ENCODE measurements around the gene PHACTR1. TPM values are rescaled to one million over a fixed set of nuclear protein-coding genes. Genes with fewer than 3 reads are reported as not detected.

The PHACTR1 gene
- total RNA-seq, 1 experiment from 2014 or later, result 2.6 TPM

DNA sequence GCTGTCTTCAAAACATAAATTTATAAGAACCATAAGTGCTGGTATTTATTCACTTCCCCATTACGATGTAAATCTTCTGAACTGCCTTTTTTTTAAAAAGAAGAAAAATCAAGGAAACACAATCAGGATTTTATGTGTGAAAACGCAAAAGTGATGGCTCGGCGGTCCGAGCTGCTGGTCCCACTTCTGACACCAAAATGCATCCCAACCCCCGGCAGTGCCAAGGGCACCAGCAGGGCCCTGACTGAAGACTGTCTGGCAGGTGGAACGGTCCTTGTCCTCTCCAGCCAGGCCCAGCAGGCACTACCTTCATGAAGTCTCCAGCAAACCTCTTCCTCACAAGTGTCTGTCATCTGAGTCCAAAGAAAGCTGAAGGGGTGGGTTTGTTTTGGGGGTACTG lies 570.5 kb downstream of the PHACTR1 start:
- no peaks in the 10 kb centered on the region for H3K27me3 ChIP-seq (replicated peaks; ENCODE audit: insufficient read depth, low read depth, low read length, poor library complexity)
- intact Hi-C loops (cut with micrococcal nuclease; ENCODE audit: unreplicated experiment), result no loop called here
- no peaks in the 10 kb centered on the region for H3K9me3 ChIP-seq (ENCODE audit: low read depth, low read length, poor library complexity, severe bottlenecking)
- ChIA-PET POLR2A (ENCODE audit: low non-redundant PET) (no interaction called here), CTCF (no interaction called here)
- no TSS peak for BruUV-seq (replicated peaks)
- no peak for TF ChIP-seq EZH2 (IDR thresholded peaks at IDR 0.05; ENCODE audit: borderline replicate concordance, low read depth, low read length, poor library complexity, severe bottlenecking)
- TF ChIP-seq, protein P1, sequence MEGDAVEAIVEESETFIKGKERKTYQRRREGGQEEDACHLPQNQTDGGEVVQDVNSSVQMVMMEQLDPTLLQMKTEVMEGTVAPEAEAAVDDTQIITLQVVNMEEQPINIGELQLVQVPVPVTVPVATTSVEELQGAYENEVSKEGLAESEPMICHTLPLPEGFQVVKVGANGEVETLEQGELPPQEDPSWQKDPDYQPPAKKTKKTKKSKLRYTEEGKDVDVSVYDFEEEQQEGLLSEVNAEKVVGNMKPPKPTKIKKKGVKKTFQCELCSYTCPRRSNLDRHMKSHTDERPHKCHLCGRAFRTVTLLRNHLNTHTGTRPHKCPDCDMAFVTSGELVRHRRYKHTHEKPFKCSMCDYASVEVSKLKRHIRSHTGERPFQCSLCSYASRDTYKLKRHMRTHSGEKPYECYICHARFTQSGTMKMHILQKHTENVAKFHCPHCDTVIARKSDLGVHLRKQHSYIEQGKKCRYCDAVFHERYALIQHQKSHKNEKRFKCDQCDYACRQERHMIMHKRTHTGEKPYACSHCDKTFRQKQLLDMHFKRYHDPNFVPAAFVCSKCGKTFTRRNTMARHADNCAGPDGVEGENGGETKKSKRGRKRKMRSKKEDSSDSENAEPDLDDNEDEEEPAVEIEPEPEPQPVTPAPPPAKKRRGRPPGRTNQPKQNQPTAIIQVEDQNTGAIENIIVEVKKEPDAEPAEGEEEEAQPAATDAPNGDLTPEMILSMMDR (conservative IDR thresholded peaks at IDR 0.05; ENCODE audit: low read depth, low read length), result no peak
- no peaks in the 10 kb centered on the region for H3K4me1 ChIP-seq (ENCODE audit: insufficient read depth, low read length, poor library complexity, severe bottlenecking)
- no peak overlapping the region for H3K4me3 ChIP-seq (ENCODE audit: low read depth, low read length, poor library complexity, severe bottlenecking)
- H3K27ac ChIP-seq (ENCODE audit: low read depth, low read length, poor library complexity, severe bottlenecking), result no peak overlapping the region
- no peak for DNase-seq (ENCODE audit: low spot score)
- peaks cover 5% of the 10 kb centered on the region for H3K36me3 ChIP-seq (ENCODE audit: insufficient read depth, low read length, poor library complexity, severe bottlenecking)

DNA sequence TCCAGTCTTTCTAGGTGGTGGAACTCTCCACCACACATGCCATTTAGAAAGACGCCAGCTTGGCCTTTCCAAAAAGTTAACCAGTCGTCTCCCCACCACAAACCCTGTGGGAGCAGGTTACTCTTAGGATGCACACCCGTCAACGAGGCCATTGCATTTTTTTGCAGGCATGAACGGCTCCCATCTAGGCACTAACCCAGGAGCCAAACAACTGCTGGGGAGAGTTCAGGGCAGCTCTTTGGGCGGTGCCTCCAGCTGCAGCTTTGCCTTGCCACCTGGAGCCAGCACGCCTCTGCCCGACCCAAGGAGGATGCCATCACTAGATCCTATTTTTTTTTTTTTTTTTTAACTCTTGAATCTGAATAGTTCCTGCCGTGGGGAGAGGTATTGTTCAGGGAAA lies 571.9 kb downstream of the PHACTR1 start:
- TF ChIP-seq, protein P1 (conservative IDR thresholded peaks at IDR 0.05; ENCODE audit: low read depth, low read length), result no peak
- no peak for TF ChIP-seq EZH2 (IDR thresholded peaks at IDR 0.05; ENCODE audit: borderline replicate concordance, low read depth, low read length, poor library complexity, severe bottlenecking)
- Histone ChIP-seq H3K27ac (ENCODE audit: low read depth, low read length, poor library complexity, severe bottlenecking) (no peak overlapping the region), H3K9me3 (ENCODE audit: low read depth, low read length, poor library complexity, severe bottlenecking) (no peaks in the 10 kb centered on the region), H3K4me3 (ENCODE audit: low read depth, low read length, poor library complexity, severe bottlenecking) (no peak overlapping the region), H3K27me3 (replicated peaks; ENCODE audit: insufficient read depth, low read depth, low read length, poor library complexity) (no peaks in the 10 kb centered on the region), H3K4me1 (ENCODE audit: insufficient read depth, low read length, poor library complexity, severe bottlenecking) (no peaks in the 10 kb centered on the region), H3K36me3 (ENCODE audit: insufficient read depth, low read length, poor library complexity, severe bottlenecking) (peaks cover 5% of the 10 kb centered on the region)
- ChIA-PET CTCF (no interaction called here), POLR2A (ENCODE audit: low non-redundant PET) (no interaction called here)
- intact Hi-C loops (cut with micrococcal nuclease; ENCODE audit: unreplicated experiment), result no loop called here
- BruUV-seq (replicated peaks), result no TSS peak
- DNase-seq (ENCODE audit: low spot score), result no peak

DNA sequence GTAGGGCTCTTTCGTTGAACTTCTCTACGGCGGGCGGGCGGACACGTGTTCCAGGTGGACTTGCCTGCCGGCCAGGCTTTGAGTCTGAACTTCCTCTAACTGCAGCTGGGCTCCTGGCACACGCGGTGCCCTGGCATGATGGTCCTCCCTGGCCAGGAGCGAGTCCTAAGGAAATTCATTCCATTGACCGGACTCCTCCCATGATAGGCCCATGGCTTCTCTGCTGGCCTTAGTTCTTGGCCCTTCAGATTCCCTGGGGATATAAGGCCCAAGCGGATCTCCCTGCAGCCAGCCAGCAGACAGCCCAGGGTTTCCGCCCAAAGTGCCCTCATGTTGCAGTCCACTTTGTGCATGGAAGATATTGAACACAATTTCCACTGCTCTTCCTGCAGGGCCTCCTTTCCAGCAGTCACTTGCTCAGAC lies 572.4 kb downstream of the PHACTR1 start:
- POLR2A ChIA-PET (ENCODE audit: low non-redundant PET), result no interaction called here
- CTCF ChIA-PET, result no interaction called here
- no TSS peak for BruUV-seq (replicated peaks)
- no peaks in the 10 kb centered on the region for H3K9me3 ChIP-seq (ENCODE audit: low read depth, low read length, poor library complexity, severe bottlenecking)
- peaks cover 5% of the 10 kb centered on the region for H3K36me3 ChIP-seq (ENCODE audit: insufficient read depth, low read length, poor library complexity, severe bottlenecking)
- H3K4me1 ChIP-seq (ENCODE audit: insufficient read depth, low read length, poor library complexity, severe bottlenecking), result no peaks in the 10 kb centered on the region
- H3K4me3 ChIP-seq (ENCODE audit: low read depth, low read length, poor library complexity, severe bottlenecking), result no peak overlapping the region
- no peak for TF ChIP-seq EZH2 (IDR thresholded peaks at IDR 0.05; ENCODE audit: borderline replicate concordance, low read depth, low read length, poor library complexity, severe bottlenecking)
- TF ChIP-seq, protein P1 (conservative IDR thresholded peaks at IDR 0.05; ENCODE audit: low read depth, low read length), result no peak
- H3K27me3 ChIP-seq (replicated peaks; ENCODE audit: insufficient read depth, low read depth, low read length, poor library complexity), result no peaks in the 10 kb centered on the region
- no peak for DNase-seq (ENCODE audit: low spot score)
- intact Hi-C loops (cut with micrococcal nuclease; ENCODE audit: unreplicated experiment), result no loop called here
- H3K27ac ChIP-seq (ENCODE audit: low read depth, low read length, poor library complexity, severe bottlenecking), result no peak overlapping the region
